Measurements from ENCODE around the gene FAM83D. TPM values are rescaled to one million over a fixed set of nuclear protein-coding genes. Genes with fewer than 3 reads are reported as not detected.

The FAM83D gene
- total RNA-seq, 4 donors from 2014 or later: 93.9 to 311 (median 211) TPM

GRCh38 chr20:38924718-38925117, 1.5 kb upstream of the FAM83D start:
- TF ChIP-seq POLR2AphosphoS5 (IDR thresholded peaks at IDR 0.05) (no peak), EP300 (IDR thresholded peaks at IDR 0.05) (no peak), POLR2A (IDR thresholded peaks at IDR 0.05; ENCODE audit: low read depth) (no peak), CTCF (IDR thresholded peaks at IDR 0.05) (no peak)
- Histone ChIP-seq H3K9me3 (no peaks in the 10 kb centered on the region), H3K27me3 (peaks cover 0 to 16% (median 0%) of the 10 kb centered on the region in 4 donors), H3K4me3 (no peak overlapping the region), H3K27ac (replicated peaks in 1 of 4) (no peak overlapping the region), H3K36me3 (peaks cover 0 to 13% (median 0%) of the 10 kb centered on the region in 4 donors), H3K4me1 (peaks cover 16 to 27% (median 19%) of the 10 kb centered on the region in 4 donors)
- intact Hi-C loops (cut with DNase I): loop anchor here (10.0 kb wide), 1 partner anchor 160 kb away; no protein-coding TSS in a partner anchor
- 90% methylated on average over 2 of the region's 2 CpGs for WGBS
- DNase-seq (ENCODE audit: extremely low spot score): no peak

- TF ChIP-seq POLR2A (IDR thresholded peaks at IDR 0.05; ENCODE audit: low read depth): no peak
- TF ChIP-seq CTCF (IDR thresholded peaks at IDR 0.05): no peak
- no peak for TF ChIP-seq EP300 (IDR thresholded peaks at IDR 0.05)
- no peak for TF ChIP-seq POLR2AphosphoS5 (IDR thresholded peaks at IDR 0.05)
- H3K36me3 ChIP-seq: no peaks in the 10 kb centered on the region
- WGBS: 12% methylated on average over 13 of the region's 27 CpGs
- peak overlapping the region; percentile 77 to 91 (median 85) for H3K27ac ChIP-seq (replicated peaks in 1 of 4)
- no peaks in the 10 kb centered on the region for H3K27me3 ChIP-seq
- no peaks in the 10 kb centered on the region for H3K9me3 ChIP-seq
- peaks cover 16 to 45% (median 21%) of the 10 kb centered on the region in 4 donors for H3K4me1 ChIP-seq
- peak overlapping the region; percentile 67 to 92 (median 78) for H3K4me3 ChIP-seq
- DNase-seq (ENCODE audit: extremely low spot score): no peak
- intact Hi-C loops (cut with DNase I): loop anchor here (2.0 to 10.0 kb wide), 2 partner anchors 122 to 158 kb away; no protein-coding TSS in a partner anchor
These were observed 858 bp downstream of the FAM83D start for GRCh38 chr20:38926934-38927616.

GRCh38 chr20:38927902-38928578, 1.8 kb downstream of the FAM83D start:
- H3K27me3 ChIP-seq: no peaks in the 10 kb centered on the region
- peaks cover 16 to 53% (median 21%) of the 10 kb centered on the region in 4 donors for H3K4me1 ChIP-seq
- no peaks in the 10 kb centered on the region for H3K36me3 ChIP-seq
- intact Hi-C loops (cut with DNase I): loop anchor here (2.0 to 10.0 kb wide), 3 partner anchors 109 to 157 kb away; no protein-coding TSS in a partner anchor
- no peak for DNase-seq (ENCODE audit: extremely low spot score)
- WGBS: 65% methylated on average over 3 of the region's 5 CpGs
- TF ChIP-seq POLR2AphosphoS5 (IDR thresholded peaks at IDR 0.05): peak in 1 of 2 donors; percentile 52
- TF ChIP-seq POLR2A (IDR thresholded peaks at IDR 0.05; ENCODE audit: low read depth): no peak
- no peaks in the 10 kb centered on the region for H3K9me3 ChIP-seq
- peak overlapping the region; percentile 67 to 92 (median 78) for H3K4me3 ChIP-seq
- peak overlapping the region; percentile 77 to 91 (median 85) for H3K27ac ChIP-seq (replicated peaks in 1 of 4)

GRCh38 chr20:38930242-38930569, 4.0 kb downstream of the FAM83D start:
- intact Hi-C loops (cut with DNase I): no loop called here
- TF ChIP-seq POLR2AphosphoS5 (IDR thresholded peaks at IDR 0.05) (peak in 1 of 2 donors; percentile 46), CTCF (IDR thresholded peaks at IDR 0.05) (no peak)
- 93% methylated on average over 1 of the region's 1 CpG for WGBS
- peak overlapping the region; percentile 77 to 91 (median 85) for H3K27ac ChIP-seq (replicated peaks in 1 of 4)
- H3K27me3 ChIP-seq: no peaks in the 10 kb centered on the region
- H3K4me3 ChIP-seq: peak overlapping the region; percentile 67 to 92 (median 78)
- H3K4me1 ChIP-seq: peaks cover 16 to 64% (median 22%) of the 10 kb centered on the region in 4 donors
- no peaks in the 10 kb centered on the region for H3K9me3 ChIP-seq
- no peak for DNase-seq (ENCODE audit: extremely low spot score)
- H3K36me3 ChIP-seq: no peaks in the 10 kb centered on the region

GRCh38 chr20:38931984-38932383, 5.8 kb downstream of the FAM83D start:
- Histone ChIP-seq H3K27ac (replicated peaks in 1 of 4) (peak overlapping the region; percentile 77 to 91 (median 85)), H3K27me3 (no peaks in the 10 kb centered on the region), H3K4me3 (peak overlapping the region in 2 of 4 donors; percentile 5 to 22), H3K9me3 (no peaks in the 10 kb centered on the region), H3K4me1 (peaks cover 3 to 68% (median 15%) of the 10 kb centered on the region in 4 donors), H3K36me3 (peaks cover 0 to 11% (median 0%) of the 10 kb centered on the region in 4 donors)
- intact Hi-C loops (cut with DNase I): no loop called here
- TF ChIP-seq CTCF (IDR thresholded peaks at IDR 0.05): no peak
- TF ChIP-seq POLR2AphosphoS5 (IDR thresholded peaks at IDR 0.05): peak in 1 of 2 donors; percentile 18
- TF ChIP-seq POLR2A (IDR thresholded peaks at IDR 0.05; ENCODE audit: low read depth): no peak
- WGBS: 90% methylated on average over 4 of the region's 4 CpGs
- DNase-seq (ENCODE audit: extremely low spot score): no peak

Data from esophagus muscularis mucosa (tissue), 4 donors.